ENCODE results near the gene HRK.

The HRK gene

GRCh38 chr12:116835484-116835883 is 45.8 kb downstream of the HRK start:
- TF ChIP-seq CTCF (IDR thresholded peaks at IDR 0.05), result no peak

- no peak for TF ChIP-seq CTCF (IDR thresholded peaks at IDR 0.05)
These were observed 47.8 kb downstream of the HRK start for GRCh38 chr12:116833474-116833873.

- TF ChIP-seq CTCF (IDR thresholded peaks at IDR 0.05), result no peak
These were observed 48.9 kb downstream of the HRK start for GRCh38 chr12:116832353-116832752.

- TF ChIP-seq CTCF (IDR thresholded peaks at IDR 0.05), result no peak
These were observed 53.8 kb downstream of the HRK start for GRCh38 chr12:116827432-116827831.

GRCh38 chr12:116821291-116821690 is 60.0 kb downstream of the HRK start:
- no peak for TF ChIP-seq CTCF (IDR thresholded peaks at IDR 0.05)

- no peak for TF ChIP-seq CTCF (IDR thresholded peaks at IDR 0.05)
These were observed 61.1 kb downstream of the HRK start for GRCh38 chr12:116820064-116820656.

- TF ChIP-seq CTCF (IDR thresholded peaks at IDR 0.05), result no peak
These were observed 62.1 kb downstream of the HRK start for GRCh38 chr12:116818948-116819832.
